NCI-H187 (cell line): ENCODE results near the gene OR4K17.
"Not testable (repeated sequence)": the region's sequence is repeated elsewhere in the genome, so short reads cannot be mapped to it uniquely, and the experiment has no call there.

Source experiments
- DNase-seq, 2 experiments: peaks; one replicate each; lab custom pipeline; 2025; lab: John Stamatoyannopoulos, UW

OR4K17 gene, protein sequence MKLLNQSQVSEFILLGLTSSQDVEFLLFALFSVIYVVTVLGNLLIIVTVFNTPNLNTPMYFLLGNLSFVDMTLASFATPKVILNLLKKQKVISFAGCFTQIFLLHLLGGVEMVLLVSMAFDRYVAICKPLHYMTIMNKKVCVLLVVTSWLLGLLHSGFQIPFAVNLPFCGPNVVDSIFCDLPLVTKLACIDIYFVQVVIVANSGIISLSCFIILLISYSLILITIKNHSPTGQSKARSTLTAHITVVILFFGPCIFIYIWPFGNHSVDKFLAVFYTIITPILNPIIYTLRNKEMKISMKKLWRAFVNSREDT

DNA sequence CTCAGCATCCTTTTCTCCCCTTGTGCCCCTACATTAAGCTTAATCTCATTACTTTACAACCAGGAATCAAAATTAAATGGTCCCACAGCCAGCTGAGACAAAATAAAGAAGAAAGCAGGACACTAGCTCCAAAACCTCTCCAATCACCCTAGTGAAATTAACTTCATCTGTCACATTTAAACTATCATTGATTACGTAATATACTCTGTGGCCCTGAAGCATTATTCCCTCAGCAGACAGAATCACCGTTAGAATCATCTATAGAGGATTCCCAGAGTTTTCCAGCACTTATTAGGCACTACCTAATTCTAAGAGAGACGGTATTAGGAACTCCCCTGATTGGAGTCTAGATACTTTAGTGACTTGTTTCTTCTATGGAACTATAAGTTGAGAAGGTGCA lies at the start of gene OR4K17:
Gene OR4K17, plus strand, starts transcription at position 302 of the 400 bp plus-strand sequence. CDS start 6,761 bp downstream, outside the sequence.
- no peak for DNase-seq

DNA sequence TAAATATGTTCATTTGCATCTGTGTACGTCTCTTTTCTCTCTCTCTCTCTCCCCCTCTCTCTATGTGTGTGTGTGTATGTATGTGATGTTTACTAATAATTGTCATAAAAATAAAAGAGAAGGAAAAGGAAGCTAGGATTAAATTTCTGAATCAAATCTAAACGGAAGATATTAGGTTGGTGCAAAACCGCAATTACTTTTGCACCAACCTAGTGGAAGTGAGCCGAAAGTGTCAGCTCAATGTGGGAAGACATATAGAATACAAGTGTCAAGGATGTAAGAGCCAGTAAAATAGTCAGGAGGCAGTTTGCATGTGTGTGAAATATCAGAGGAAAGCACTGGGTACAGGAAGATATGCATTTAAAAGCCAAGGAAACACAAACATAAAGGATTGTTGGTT lies 18.5 kb upstream of the OR4K17 start:
- DNase-seq, result no peak

DNA sequence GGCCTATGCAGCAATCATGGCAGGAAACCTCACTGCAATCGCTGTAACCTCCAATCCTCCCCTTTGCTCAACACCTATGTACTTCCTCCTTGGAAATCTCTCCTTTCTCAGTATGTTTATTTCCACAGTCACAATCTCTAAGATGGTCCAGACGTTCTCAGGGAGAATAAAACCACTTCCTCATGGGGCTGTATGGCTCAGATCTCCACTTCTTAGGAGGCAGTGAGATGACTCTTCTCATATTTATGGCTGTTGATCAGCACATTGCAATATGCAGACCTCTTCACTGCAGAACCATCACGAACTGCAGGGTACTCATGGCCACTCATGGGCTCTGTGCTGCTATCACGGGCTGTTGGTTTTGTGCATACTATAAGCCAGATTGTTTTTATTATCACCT lies 17.1 kb upstream of the OR4K17 start:
- DNase-seq, result no peak

DNA sequence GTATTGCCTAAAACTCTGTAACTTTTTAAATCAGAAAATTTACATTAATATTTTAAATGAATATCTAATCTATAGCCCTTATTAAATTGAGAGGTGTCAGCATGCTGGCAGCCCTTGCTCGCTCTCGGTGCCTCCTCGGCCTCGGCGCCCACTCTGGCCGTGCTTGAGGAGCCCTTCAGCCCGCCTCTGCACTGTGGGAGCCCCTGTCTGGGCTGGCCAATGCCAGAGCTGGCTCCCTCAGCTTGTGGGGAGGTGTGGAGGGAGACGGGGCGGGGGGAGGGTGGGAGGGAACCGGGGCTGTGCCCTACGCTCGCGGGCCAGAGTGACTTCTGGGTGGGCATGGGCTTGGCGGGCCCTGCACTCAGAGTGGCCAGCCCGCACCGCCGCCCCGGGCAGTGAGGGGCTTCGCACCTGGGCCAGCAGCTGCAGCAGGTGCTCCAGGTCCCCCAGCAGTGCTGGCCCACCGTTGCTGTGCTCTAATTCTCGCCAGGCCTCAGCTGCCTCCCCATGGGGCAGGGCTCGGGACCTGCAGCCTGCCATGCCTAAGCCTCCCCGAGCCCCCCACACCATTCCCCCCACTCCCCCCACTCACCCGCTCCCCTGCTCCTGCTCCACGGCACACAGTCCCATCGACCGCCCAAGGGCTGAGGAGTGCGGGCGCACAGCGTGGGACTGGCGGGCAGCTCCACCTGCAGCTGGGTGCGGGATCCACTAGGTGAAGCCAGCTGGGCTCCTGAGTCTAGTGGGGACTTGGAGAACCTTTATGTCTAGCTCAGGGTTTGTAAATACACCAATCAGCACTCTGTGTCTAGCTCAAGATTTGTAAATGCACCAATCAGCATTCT lies 11.4 kb upstream of the OR4K17 start:
- DNase-seq, result not testable (repeated sequence)

DNA sequence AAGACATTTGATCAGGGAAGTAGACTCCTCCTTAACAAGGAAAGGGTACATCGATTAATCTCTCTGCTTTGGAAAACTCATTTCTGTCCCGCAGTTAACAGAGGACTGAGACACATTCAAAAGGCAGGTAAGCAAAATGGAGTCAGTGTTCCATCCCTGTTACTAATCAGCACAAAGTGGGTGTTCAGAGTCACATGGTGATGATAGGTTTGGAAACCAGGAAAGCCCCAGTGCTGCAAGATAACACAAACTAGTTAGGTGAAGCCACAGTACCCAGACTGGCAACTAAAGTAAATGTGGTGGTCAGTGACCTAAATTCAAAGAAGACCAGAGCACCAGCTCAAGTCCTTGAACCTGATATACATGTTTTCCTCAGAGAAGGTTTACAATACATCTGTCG lies 1.8 kb downstream of the OR4K17 start:
- DNase-seq, result no peak

DNA sequence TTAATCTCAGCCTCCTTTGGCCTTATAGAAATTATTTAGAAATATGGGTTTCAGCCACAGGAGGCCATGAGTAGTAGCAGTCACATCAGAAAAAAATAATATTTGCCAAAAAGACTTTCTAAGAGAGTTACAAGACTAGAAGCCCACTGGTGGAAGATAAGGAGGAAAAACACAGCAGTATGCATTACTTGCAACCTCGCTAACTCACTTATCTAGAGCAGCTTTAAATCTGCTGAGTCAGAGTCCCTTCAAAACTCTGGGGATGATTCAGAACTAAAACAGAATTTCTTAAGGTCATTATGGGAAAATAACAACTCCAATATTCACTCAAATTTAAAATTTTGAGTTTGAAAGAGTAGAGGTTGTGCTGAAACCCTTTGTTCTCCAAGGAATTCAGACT lies 6.2 kb downstream of the OR4K17 start:
- no peak for DNase-seq

DNA sequence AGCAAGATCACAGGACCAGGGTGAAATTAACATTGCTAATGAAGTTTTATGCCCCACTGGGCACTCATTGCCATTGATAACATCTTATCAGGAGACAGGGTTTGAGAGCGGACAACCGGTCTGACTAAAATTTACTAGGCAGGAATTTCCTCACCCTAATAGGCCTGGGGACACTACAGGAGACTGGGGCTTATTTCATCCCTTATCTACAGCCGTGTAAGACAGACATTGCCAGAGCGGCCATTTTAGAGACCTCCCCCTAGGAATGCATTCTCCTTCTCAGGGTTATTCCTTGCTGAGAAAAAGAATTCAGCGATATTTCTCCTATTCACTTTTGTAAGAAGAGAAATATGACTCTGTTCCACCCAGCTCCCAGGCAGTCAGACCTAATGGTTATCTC lies 8.3 kb downstream of the OR4K17 start:
- DNase-seq, result no peak

DNA sequence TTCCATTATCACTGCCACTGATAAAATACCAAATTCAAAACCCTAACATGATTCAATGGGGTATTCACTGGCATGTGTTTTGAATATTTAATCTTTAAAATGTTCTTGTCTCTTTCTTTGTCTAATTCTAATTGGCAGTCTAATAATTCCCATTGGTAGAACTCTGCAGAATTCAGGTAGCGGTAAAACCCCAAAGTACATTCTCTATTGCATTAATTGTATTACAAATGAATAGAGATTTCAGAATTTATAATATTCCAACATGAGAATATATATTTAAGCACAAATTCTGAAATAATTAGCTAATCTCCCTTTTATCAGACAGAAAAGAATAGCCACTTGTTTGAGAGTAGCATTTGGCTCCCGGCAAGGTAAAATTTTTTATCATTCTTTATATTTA lies 28.0 kb downstream of the OR4K17 start, which contains the start of gene OR4N5:
Gene OR4N5, plus strand, starts transcription at position 301 of the 400 bp plus-strand sequence. CDS start 4,916 bp downstream, outside the sequence.
- no peak for DNase-seq

DNA sequence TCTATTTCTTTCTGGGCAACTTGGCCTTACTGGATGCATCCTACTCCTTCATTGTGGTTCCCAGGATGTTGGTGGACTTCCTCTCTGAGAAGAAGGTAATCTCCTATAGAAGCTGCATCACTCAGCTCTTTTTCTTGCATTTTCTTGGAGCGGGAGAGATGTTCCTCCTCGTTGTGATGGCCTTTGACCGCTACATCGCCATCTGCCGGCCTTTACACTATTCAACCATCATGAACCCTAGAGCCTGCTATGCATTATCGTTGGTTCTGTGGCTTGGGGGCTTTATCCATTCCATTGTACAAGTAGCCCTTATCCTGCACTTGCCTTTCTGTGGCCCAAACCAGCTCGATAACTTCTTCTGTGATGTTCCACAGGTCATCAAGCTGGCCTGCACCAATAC lies 33.4 kb downstream of the OR4K17 start:
- no peak for DNase-seq

DNA sequence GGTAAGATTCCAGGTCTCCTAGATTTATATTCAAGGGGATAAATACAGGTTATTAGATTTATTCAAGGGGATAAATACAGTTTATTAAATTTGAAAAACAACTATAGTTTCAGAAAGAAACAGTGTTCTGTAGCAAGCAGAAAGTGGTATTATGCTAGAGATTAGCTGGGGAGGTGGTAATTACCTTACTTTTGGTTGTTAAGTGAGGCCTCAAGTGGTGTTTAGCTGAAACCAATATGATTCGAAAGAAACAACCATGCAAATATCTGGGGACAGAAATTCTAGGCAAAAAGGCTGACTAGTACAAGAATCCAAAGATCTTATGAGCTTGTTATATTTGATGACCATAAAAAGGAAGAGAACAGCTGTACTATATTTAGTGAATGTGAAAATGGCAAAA lies 34.3 kb downstream of the OR4K17 start:
- no peak for DNase-seq

DNA sequence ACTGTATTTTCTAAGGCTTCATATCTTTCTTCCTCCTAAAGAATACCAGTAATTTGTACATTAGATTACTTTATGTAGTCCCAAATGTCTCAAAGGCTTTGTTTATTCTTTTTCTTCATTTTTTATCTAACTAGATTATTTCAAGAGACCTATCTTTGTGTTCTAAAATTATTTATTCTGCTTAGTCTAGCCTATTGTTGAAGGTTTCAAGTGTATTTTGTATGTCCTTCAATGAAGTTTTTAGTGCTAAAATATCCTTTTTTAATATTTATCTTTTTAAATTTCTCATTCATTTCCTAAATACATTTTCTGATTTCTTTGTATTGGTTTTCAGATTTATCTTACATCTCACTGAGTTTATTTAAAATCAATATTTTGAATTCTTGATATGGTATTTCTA lies 53.9 kb downstream of the OR4K17 start:
- no peak for DNase-seq

DNA sequence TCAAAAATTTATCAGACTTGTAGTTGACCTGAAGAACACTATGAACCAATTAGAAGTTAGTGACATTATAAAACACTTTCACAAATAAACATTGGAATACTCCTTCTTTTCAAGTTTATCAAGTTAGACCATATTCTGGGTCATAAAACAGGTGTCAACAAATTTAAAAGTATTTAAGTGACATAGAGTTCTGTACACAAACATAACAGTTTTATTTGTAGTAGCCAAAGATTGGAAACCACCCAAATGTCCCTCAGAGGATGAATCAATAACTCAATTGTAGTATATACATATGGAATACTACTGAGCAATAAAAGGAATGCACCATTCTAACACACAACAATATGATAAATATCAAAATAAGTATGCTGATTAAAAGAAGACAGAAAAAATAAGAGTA lies 56.6 kb downstream of the OR4K17 start:
- no peak for DNase-seq

DNA sequence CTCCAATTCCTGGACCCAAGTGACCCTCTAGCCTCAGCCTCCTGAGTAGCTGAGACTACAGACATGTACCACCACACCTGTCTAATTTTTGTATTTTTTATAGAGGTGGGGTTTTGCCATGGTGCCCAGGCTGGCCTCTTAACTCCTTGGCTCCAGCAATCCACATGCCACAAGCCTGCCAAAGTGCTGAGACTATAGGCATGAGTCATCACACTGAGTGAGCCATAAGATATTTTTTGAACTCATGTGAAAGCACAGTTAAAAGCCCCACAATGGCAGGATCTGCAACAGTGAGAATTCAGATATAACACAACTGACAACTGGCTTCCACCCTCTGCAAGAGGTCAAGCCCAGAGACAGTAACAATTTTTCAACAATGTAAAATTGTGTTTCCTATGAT lies 59.3 kb downstream of the OR4K17 start:
- DNase-seq, result not testable (repeated sequence)
